Calu3 (cell line): Measurements from ENCODE around the gene TCTN1. TPM values are rescaled to one million over a fixed set of nuclear protein-coding genes. Genes with fewer than 3 reads are reported as not detected.
"Not testable (repeated sequence)": the region's sequence is repeated elsewhere in the genome, so short reads cannot be mapped to it uniquely, and the experiment has no call there.

Source experiments
- BruUV-seq: library from RNA; stranded (reverse); fragments of 400-500 nt; replicated peaks from 2 replicates; lab custom pipeline; 2021; lab: Mats Ljungman, UMichigan
- CTCF ChIA-PET: fragments of 300-600 bp; sonication (Branson Sonifier 250); formaldehyde crosslinking; loops from one replicate; lab custom pipeline; 2022; ENCODE audit warnings: antibody characterized with exemption; lab: Charles Lee
- DNase-seq: peaks from one replicate; pipeline ENCODE4 v3.0.0; 2022
- H3K27ac Mint-ChIP-seq: one replicate; pipeline ENCODE4 v1.8.0; 2022; ENCODE audit warnings: mixed read lengths; ENCODE audit not compliant: unreplicated experiment
- H3K27me3 Mint-ChIP-seq: one replicate; pipeline ENCODE4 v1.8.0; 2022; ENCODE audit warnings: mixed read lengths; ENCODE audit not compliant: unreplicated experiment
- H3K36me3 Mint-ChIP-seq: one replicate; pipeline ENCODE4 v1.8.0; 2022; ENCODE audit warnings: mild to moderate bottlenecking, moderate library complexity, mixed read lengths; ENCODE audit not compliant: insufficient read depth, unreplicated experiment
- H3K4me1 Mint-ChIP-seq: one replicate; pipeline ENCODE4 v1.8.0; 2022; ENCODE audit warnings: mild to moderate bottlenecking, low read depth, mixed read lengths; ENCODE audit not compliant: unreplicated experiment
- H3K4me3 Mint-ChIP-seq: one replicate; pipeline ENCODE4 v1.8.0; 2022; ENCODE audit warnings: mild to moderate bottlenecking, low read depth, moderate library complexity, mixed read lengths; ENCODE audit not compliant: unreplicated experiment
- H3K9me3 Mint-ChIP-seq: one replicate; pipeline ENCODE4 v1.8.0; 2022; ENCODE audit warnings: low read depth, mixed read lengths; ENCODE audit not compliant: unreplicated experiment
- CTCF ChIP-seq: fragments of 200-600 bp; IDR thresholded peaks from one replicate; pipeline ENCODE4 v1.8.0; 2022; ENCODE audit warnings: antibody characterized with exemption; ENCODE audit not compliant: unreplicated experiment
- intact Hi-C: fragments of 100-400 bp; cut with micrococcal nuclease; formaldehyde crosslinking; loops from one replicate; pipeline ENCODE4 v1.10.0; 2022; ENCODE audit not compliant: unreplicated experiment
- total RNA-seq: library from RNA; stranded (reverse); gene quantifications from 2 replicates; pipeline ENCODE4 v1.2.3, GENCODE V29; 2022

Gene TCTN1
- total RNA-seq, 1 experiment from 2014 or later = 41.8 TPM

GRCh38 chr12:110602085-110602814, 11.7 kb upstream of the TCTN1 start:
- peak; percentile 47 for DNase-seq
- not testable (repeated sequence) for H3K4me1 Mint-ChIP-seq, H3K4me3 Mint-ChIP-seq, H3K36me3 Mint-ChIP-seq, H3K27me3 Mint-ChIP-seq, H3K27ac Mint-ChIP-seq, H3K9me3 Mint-ChIP-seq, BruUV-seq
- intact Hi-C loops = loop anchor here (1.0 to 5.0 kb wide), 3 partner anchors 133 to 500 kb away; partner anchors contain the start of gene ARPC3
- TF ChIP-seq CTCF = peak; percentile 60
- CTCF ChIA-PET = interaction anchor here (0.6 to 3.5 kb wide), 10 partner anchors 12 to 504 kb away, joined by 3 to 22 read pairs (median 4); partner anchors contain the start of genes ARPC3, GPN3 and TCTN1

GRCh38 chr12:110606253-110606611, 7.7 kb upstream of the TCTN1 start:
- CTCF ChIA-PET = no interaction called here
- H3K4me3 Mint-ChIP-seq = no peak overlapping the region
- no peaks in the 10 kb centered on the region for H3K9me3 Mint-ChIP-seq
- no peak for DNase-seq
- BruUV-seq = no TSS peak
- H3K36me3 Mint-ChIP-seq = no peaks in the 10 kb centered on the region
- H3K27me3 Mint-ChIP-seq = no peaks in the 10 kb centered on the region
- intact Hi-C loops = no loop called here
- no peak overlapping the region for H3K27ac Mint-ChIP-seq
- no peak for TF ChIP-seq CTCF
- H3K4me1 Mint-ChIP-seq = no peaks in the 10 kb centered on the region

GRCh38 chr12:110613071-110613770, 708 bp upstream of the TCTN1 start:
- Mint-ChIP-seq H3K27me3 (no peaks in the 10 kb centered on the region), H3K36me3 (peaks cover 11% of the 10 kb centered on the region), H3K27ac (no peak overlapping the region), H3K4me3 (peak overlapping the region; percentile 82), H3K9me3 (no peaks in the 10 kb centered on the region), H3K4me1 (peaks cover 10% of the 10 kb centered on the region)
- CTCF ChIA-PET = interaction anchor here (0.5 to 1.4 kb wide), 7 partner anchors 11 to 251 kb away, joined by 3 to 13 read pairs (median 3); partner anchors contain the start of gene ARPC3
- no peak for DNase-seq
- intact Hi-C loops = no loop called here
- TF ChIP-seq CTCF = no peak
- no TSS peak for BruUV-seq

- intact Hi-C loops = loop anchor here (5.0 kb wide), 1 partner anchor 82 kb away; no protein-coding TSS in a partner anchor
- H3K36me3 Mint-ChIP-seq = peaks cover 11% of the 10 kb centered on the region
- H3K27me3 Mint-ChIP-seq = no peaks in the 10 kb centered on the region
- no peak overlapping the region for H3K4me3 Mint-ChIP-seq
- CTCF ChIA-PET = no interaction called here
- H3K4me1 Mint-ChIP-seq = peaks cover 10% of the 10 kb centered on the region
- H3K27ac Mint-ChIP-seq = no peak overlapping the region
- no peaks in the 10 kb centered on the region for H3K9me3 Mint-ChIP-seq
- no peak for TF ChIP-seq CTCF
- no peak for DNase-seq
- no TSS peak for BruUV-seq
These were observed 1.2 kb downstream of the TCTN1 start for GRCh38 chr12:110615171-110615570.
